Progenitor cell of endocrine pancreas (in vitro differentiated cells): ENCODE results near the gene DTNB. TPM values are rescaled to one million over a fixed set of nuclear protein-coding genes. Genes with fewer than 3 reads are reported as not detected.

Experiments used
- DNase-seq: peaks from one replicate; pipeline ENCODE4 v3.0.0; 2021; ENCODE audit warnings: low spot score; ENCODE audit not compliant: unreplicated experiment
- H3K27ac Mint-ChIP-seq: 2 replicates; pipeline ENCODE4 v1.8.0; 2021; ENCODE audit warnings: mild to moderate bottlenecking, moderate library complexity, mixed read lengths
- H3K27me3 Mint-ChIP-seq: 2 replicates; pipeline ENCODE4 v1.8.0; 2021; ENCODE audit warnings: mixed read lengths
- H3K36me3 Mint-ChIP-seq: 2 replicates; pipeline ENCODE4 v1.8.0; 2022; ENCODE audit warnings: mixed read lengths; ENCODE audit not compliant: insufficient read depth
- H3K4me1 Mint-ChIP-seq: 2 replicates; pipeline ENCODE4 v1.8.0; 2021; ENCODE audit warnings: low read depth, mixed read lengths
- H3K4me3 Mint-ChIP-seq: 2 replicates; pipeline ENCODE4 v1.8.0; 2021; ENCODE audit warnings: low read depth, mild to moderate bottlenecking, moderate library complexity, mixed read lengths
- H3K9me3 Mint-ChIP-seq: 2 replicates; pipeline ENCODE4 v1.8.0; 2021; ENCODE audit warnings: low read depth, mixed read lengths
- total RNA-seq: library from RNA; stranded (reverse); gene quantifications from 2 replicates; pipeline ENCODE4 v1.2.1, GENCODE V29; 2021
- TF ChIP-seq, protein P1 (sequence below): fragments of 200-600 bp; sonication (generic); IDR thresholded peaks from one replicate; pipeline ENCODE4 v1.5.0; 2021; ENCODE audit warnings: antibody characterized with exemption, mild to moderate bottlenecking; ENCODE audit not compliant: unreplicated experiment

Gene DTNB
- total RNA-seq, 1 donor from 2014 or later, result 29.3 TPM

DNA sequence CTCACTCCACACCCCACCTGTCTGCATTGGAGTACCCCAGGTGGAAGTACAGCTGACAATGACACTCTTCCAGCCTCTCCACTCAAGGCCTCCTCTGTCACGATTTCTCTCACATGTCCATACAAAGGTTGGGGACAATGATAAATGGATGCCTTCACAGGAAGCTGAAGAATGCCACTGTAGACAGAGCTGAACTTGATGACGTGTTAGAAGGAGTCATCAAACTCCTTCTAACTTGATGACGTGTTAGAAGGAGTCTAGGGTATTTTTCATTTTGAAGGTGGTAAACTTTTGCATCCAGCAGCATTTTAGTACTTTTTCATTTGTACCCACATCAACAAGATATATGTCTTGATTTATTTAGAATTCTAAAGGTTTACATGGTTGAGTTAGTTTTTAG is 168.2 kb downstream of the DTNB start:
- H3K4me3 Mint-ChIP-seq, result no peak overlapping the region
- peaks cover 7% of the 10 kb centered on the region for H3K36me3 Mint-ChIP-seq
- H3K27me3 Mint-ChIP-seq, result no peaks in the 10 kb centered on the region
- DNase-seq, result no peak
- no peaks in the 10 kb centered on the region for H3K4me1 Mint-ChIP-seq
- no peak overlapping the region for H3K27ac Mint-ChIP-seq
- H3K9me3 Mint-ChIP-seq, result peaks cover 4% of the 10 kb centered on the region
- TF ChIP-seq, protein P1, sequence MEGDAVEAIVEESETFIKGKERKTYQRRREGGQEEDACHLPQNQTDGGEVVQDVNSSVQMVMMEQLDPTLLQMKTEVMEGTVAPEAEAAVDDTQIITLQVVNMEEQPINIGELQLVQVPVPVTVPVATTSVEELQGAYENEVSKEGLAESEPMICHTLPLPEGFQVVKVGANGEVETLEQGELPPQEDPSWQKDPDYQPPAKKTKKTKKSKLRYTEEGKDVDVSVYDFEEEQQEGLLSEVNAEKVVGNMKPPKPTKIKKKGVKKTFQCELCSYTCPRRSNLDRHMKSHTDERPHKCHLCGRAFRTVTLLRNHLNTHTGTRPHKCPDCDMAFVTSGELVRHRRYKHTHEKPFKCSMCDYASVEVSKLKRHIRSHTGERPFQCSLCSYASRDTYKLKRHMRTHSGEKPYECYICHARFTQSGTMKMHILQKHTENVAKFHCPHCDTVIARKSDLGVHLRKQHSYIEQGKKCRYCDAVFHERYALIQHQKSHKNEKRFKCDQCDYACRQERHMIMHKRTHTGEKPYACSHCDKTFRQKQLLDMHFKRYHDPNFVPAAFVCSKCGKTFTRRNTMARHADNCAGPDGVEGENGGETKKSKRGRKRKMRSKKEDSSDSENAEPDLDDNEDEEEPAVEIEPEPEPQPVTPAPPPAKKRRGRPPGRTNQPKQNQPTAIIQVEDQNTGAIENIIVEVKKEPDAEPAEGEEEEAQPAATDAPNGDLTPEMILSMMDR, result no peak

DNA sequence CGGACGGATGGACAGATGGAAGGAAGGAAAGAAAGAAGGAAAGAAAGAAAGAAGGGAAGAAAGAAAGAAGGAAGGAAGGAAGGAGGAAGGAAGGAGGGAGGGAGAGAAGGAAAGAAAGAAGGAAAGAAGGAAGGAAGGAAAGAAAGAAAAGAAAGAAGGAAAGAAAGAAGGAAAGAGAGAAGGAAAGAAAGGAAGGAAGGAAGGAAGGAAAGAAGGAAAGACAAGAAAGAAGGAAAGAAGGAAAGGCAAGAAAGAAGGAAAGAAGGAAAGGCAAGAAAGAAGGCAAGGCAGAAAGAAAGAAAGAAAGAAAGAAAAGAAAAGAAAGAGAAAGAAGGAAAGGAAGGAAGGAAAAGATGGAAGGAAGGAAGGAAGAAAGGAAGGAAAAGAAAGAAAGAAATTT is 169.1 kb downstream of the DTNB start:
- Mint-ChIP-seq H3K27me3 (no peaks in the 10 kb centered on the region), H3K4me1 (no peaks in the 10 kb centered on the region), H3K27ac (no peak overlapping the region), H3K4me3 (no peak overlapping the region), H3K36me3 (peaks cover 5% of the 10 kb centered on the region), H3K9me3 (peaks cover 1% of the 10 kb centered on the region)
- no peak for DNase-seq
- TF ChIP-seq, protein P1, result no peak

- H3K4me3 Mint-ChIP-seq, result no peak overlapping the region
- H3K4me1 Mint-ChIP-seq, result peaks cover 4% of the 10 kb centered on the region
- TF ChIP-seq, protein P1, result no peak
- no peak overlapping the region for H3K27ac Mint-ChIP-seq
- no peak for DNase-seq
- H3K27me3 Mint-ChIP-seq, result no peaks in the 10 kb centered on the region
- no peaks in the 10 kb centered on the region for H3K9me3 Mint-ChIP-seq
- H3K36me3 Mint-ChIP-seq, result peaks cover 2% of the 10 kb centered on the region
These were observed 174.2 kb downstream of the DTNB start for GRCh38 chr2:25499157-25499556.

GRCh38 chr2:25497918-25498407 is 175.4 kb downstream of the DTNB start:
- H3K9me3 Mint-ChIP-seq, result no peaks in the 10 kb centered on the region
- TF ChIP-seq, protein P1, result no peak

DNA sequence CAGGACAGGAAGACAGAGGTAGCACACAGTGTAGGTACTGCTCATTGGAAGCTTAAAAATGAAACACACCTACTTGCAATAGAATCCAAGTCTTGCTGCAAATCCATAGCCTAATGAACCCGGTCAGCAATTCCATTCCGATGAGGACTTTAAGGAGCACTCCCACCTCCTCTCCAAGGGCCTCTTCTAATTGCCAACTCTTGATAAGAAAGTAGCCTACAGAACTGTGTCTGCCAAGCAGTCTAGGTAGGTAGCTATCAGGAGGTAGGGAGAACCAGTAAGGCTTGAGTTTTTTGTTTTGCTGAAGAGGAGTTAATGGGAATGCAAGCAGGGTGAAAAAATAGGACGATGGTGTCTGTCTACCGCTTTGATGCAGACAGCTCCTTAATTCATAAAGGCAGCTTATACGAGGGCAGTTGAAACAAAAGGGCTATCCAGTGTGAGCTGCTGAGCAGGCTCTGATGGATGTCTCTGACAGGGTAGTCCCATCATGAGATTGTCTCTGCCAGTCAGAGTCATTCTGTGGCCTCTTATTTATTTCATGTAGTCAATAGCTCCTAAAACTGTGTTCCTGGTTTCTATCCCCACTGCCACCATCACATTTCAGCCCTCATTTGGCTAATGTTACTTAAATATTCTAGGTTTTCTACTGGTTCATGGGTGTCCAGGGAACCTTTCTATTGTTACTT is 176.0 kb downstream of the DTNB start:
- Mint-ChIP-seq H3K27me3 (no peaks in the 10 kb centered on the region), H3K9me3 (no peaks in the 10 kb centered on the region), H3K4me1 (peaks cover 10% of the 10 kb centered on the region), H3K4me3 (no peak overlapping the region), H3K36me3 (peaks cover 2% of the 10 kb centered on the region), H3K27ac (no peak overlapping the region)
- TF ChIP-seq, protein P1, result no peak
- no peak for DNase-seq

More at GRCh38 chr2:25497918-25498407, 175.4 kb downstream of the DTNB start:
- Mint-ChIP-seq H3K36me3 (peaks cover 2% of the 10 kb centered on the region), H3K27me3 (no peaks in the 10 kb centered on the region), H3K27ac (no peak overlapping the region), H3K4me3 (no peak overlapping the region), H3K4me1 (peaks cover 10% of the 10 kb centered on the region)
- no peak for DNase-seq
